Measurements from ENCODE around the gene ATG5. TPM values are rescaled to one million over a fixed set of nuclear protein-coding genes. Genes with fewer than 3 reads are reported as not detected.

Gene ATG5
- polyA plus RNA-seq, 3 donors: 15.0 to 31.4 (median 29.9) TPM

DNA sequence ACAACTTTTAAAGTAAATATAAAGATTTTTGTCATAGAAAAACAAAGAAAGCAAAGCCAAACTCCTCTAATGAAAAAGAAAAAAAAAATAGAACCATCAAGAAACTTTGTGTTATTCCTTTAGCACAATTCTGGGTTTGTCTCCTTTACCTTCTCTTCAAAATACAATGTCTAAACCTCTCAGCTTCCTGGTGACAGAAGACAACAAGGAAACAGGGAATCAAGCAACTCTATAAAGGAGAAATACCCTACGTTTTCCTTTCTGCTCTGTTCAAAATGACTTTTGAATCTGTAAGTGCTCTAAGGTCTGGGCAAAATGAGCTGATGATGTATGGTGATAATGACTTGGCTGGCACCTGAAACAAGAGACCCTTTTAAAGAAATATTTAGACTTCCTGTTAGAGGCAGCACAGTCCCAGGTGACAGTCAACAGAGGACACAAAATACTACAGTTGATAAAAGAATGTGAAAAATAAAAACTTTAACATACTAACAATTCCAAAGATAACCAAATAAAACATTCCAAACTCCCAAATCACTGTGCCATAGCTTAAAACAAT, 138.1 kb downstream of the ATG5 start:
- Mint-ChIP-seq H3K27ac (no peak overlapping the region), H3K4me3 (no peak overlapping the region), H3K36me3 (peaks cover 13 to 20% of the 10 kb centered on the region in 2 donors), H3K9me3 (no peaks in the 10 kb centered on the region), H3K4me1 (peaks cover 1% of the 10 kb centered on the region), H3K27me3 (ENCODE audit: low read depth in 3 of 3) (no peaks in the 10 kb centered on the region)
- Histone ChIP-seq H3K4me2 (replicated peaks; ENCODE audit: extremely low read depth, low read length, poor library complexity, severe bottlenecking) (no peak overlapping the region), H4K20me1 (ENCODE audit: insufficient read depth, low read length) (no peaks in the 10 kb centered on the region), H3K4me1 (ENCODE audit: control insufficient read depth in 1 of 2, insufficient read depth in 2 of 2, low read length in 2 of 2) (no peaks in the 10 kb centered on the region), H3K36me3 (replicated peaks in 1 of 2; ENCODE audit: control insufficient read depth in 1 of 2, insufficient read depth in 2 of 2, low read length in 2 of 2) (peaks cover 11 to 20% of the 10 kb centered on the region in 2 donors), H3K27me3 (ENCODE audit: control insufficient read depth in 2 of 2, insufficient read depth in 2 of 2, low read length in 2 of 2) (no peaks in the 10 kb centered on the region), H2AFZ (ENCODE audit: insufficient read depth, low read depth, low read length, poor library complexity, severe bottlenecking) (no peak overlapping the region), H3K9ac (ENCODE audit: insufficient read depth, low read length, poor library complexity, severe bottlenecking) (no peak overlapping the region), H3K4me3 (replicated peaks in 1 of 3; ENCODE audit: low read depth in 2 of 3, low read length in 3 of 3) (no peak overlapping the region), H3K27ac (ENCODE audit: low read depth in 1 of 2, low read length in 2 of 2) (no peak overlapping the region), H3K9me3 (replicated peaks in 1 of 2; ENCODE audit: control insufficient read depth in 1 of 2, insufficient read depth in 1 of 2, low read length in 2 of 2) (no peaks in the 10 kb centered on the region), H3K79me2 (ENCODE audit: insufficient read depth, low read length) (no peaks in the 10 kb centered on the region)
- TF ChIP-seq, protein P1, sequence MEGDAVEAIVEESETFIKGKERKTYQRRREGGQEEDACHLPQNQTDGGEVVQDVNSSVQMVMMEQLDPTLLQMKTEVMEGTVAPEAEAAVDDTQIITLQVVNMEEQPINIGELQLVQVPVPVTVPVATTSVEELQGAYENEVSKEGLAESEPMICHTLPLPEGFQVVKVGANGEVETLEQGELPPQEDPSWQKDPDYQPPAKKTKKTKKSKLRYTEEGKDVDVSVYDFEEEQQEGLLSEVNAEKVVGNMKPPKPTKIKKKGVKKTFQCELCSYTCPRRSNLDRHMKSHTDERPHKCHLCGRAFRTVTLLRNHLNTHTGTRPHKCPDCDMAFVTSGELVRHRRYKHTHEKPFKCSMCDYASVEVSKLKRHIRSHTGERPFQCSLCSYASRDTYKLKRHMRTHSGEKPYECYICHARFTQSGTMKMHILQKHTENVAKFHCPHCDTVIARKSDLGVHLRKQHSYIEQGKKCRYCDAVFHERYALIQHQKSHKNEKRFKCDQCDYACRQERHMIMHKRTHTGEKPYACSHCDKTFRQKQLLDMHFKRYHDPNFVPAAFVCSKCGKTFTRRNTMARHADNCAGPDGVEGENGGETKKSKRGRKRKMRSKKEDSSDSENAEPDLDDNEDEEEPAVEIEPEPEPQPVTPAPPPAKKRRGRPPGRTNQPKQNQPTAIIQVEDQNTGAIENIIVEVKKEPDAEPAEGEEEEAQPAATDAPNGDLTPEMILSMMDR (IDR thresholded peaks at IDR 0.05): no peak
- DNase-seq: no peak
- intact Hi-C loops (cut with micrococcal nuclease): no loop called here
- no CpG with 5 or more reads among the region's 1 CpG for WGBS (ENCODE audit: insufficient coverage)

DNA sequence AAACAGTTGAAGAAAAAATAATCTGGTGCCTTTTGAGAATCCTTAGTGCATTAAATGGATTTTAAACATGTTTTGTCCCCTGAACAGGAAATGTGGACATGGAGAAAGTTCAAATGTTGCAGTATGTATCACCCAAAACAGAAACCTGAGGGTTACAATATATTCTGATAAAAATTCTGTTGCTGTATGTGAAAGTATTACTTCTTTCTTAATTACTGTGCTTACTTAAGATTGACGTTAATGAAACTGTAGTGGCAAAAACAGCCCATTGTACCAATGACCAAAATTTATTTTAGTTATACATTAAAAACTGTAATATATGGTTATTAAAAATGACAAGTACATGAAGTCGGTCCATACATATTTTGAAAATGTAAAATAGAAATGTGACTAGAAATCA, 138.8 kb downstream of the ATG5 start:
- TF ChIP-seq, protein P1 (IDR thresholded peaks at IDR 0.05): no peak
- Mint-ChIP-seq H3K36me3 (peaks cover 13 to 20% of the 10 kb centered on the region in 2 donors), H3K27me3 (ENCODE audit: low read depth in 3 of 3) (no peaks in the 10 kb centered on the region), H3K27ac (no peak overlapping the region), H3K4me1 (peaks cover 1% of the 10 kb centered on the region), H3K4me3 (no peak overlapping the region), H3K9me3 (no peaks in the 10 kb centered on the region)
- Histone ChIP-seq H3K9me3 (replicated peaks in 1 of 2; ENCODE audit: control insufficient read depth in 1 of 2, insufficient read depth in 1 of 2, low read length in 2 of 2) (no peaks in the 10 kb centered on the region), H3K9ac (ENCODE audit: insufficient read depth, low read length, poor library complexity, severe bottlenecking) (no peak overlapping the region), H3K4me3 (replicated peaks in 1 of 3; ENCODE audit: low read depth in 2 of 3, low read length in 3 of 3) (no peak overlapping the region), H3K4me1 (ENCODE audit: control insufficient read depth in 1 of 2, insufficient read depth in 2 of 2, low read length in 2 of 2) (no peaks in the 10 kb centered on the region), H3K79me2 (ENCODE audit: insufficient read depth, low read length) (no peaks in the 10 kb centered on the region), H4K20me1 (ENCODE audit: insufficient read depth, low read length) (no peaks in the 10 kb centered on the region), H3K4me2 (replicated peaks; ENCODE audit: extremely low read depth, low read length, poor library complexity, severe bottlenecking) (no peak overlapping the region), H3K36me3 (replicated peaks in 1 of 2; ENCODE audit: control insufficient read depth in 1 of 2, insufficient read depth in 2 of 2, low read length in 2 of 2) (peaks cover 11 to 20% of the 10 kb centered on the region in 2 donors), H2AFZ (ENCODE audit: insufficient read depth, low read depth, low read length, poor library complexity, severe bottlenecking) (no peak overlapping the region), H3K27me3 (ENCODE audit: control insufficient read depth in 2 of 2, insufficient read depth in 2 of 2, low read length in 2 of 2) (no peaks in the 10 kb centered on the region), H3K27ac (ENCODE audit: low read depth in 1 of 2, low read length in 2 of 2) (no peak overlapping the region)
- DNase-seq: no peak
- no CpG with 5 or more reads among the region's 2 CpGs for WGBS (ENCODE audit: insufficient coverage)
- intact Hi-C loops (cut with micrococcal nuclease): no loop called here

Measured in CD14-positive monocyte (primary cell).